Uterus (tissue), 2 donors: ENCODE results near the gene LHFPL6.

ENCODE experiments used
- CTCF ChIP-seq, 4 experiments: fragments of 200-600 bp in 2 of 4; fragments of 450-650 bp in 2 of 4; sonication (generic) in 2 of 4; IDR thresholded peaks; one replicate each; pipeline ENCODE4 v1.5.1; 2016 to 2019; ENCODE audit warnings: antibody characterized with exemption in 4 of 4, mild to moderate bottlenecking in 2 of 4, moderate library complexity in 1 of 4
- POLR2A ChIP-seq, 2 donors: fragments of 450-650 bp; IDR thresholded peaks; one replicate each; pipeline ENCODE4 v1.6.1; 2016; ENCODE audit warnings: antibody characterized with exemption in 2 of 2, mild to moderate bottlenecking in 1 of 2, moderate library complexity in 1 of 2

- TF ChIP-seq CTCF (IDR thresholded peaks at IDR 0.05) (no peak), POLR2A (IDR thresholded peaks at IDR 0.05) (no peak)
Measured at GRCh38 chr13:39484506-39485313, 118.3 kb downstream of the LHFPL6 start.
